GM12878 (cell line): ENCODE data around the gene ACSL4.

Experiments used
- BHLHE40 ChIP-seq, 2 experiments: fragments of 450-650 bp in 1 of 2; IDR thresholded peaks; 2 replicates each; pipeline ENCODE4 v1.6.1; 2011 to 2017; ENCODE audit warnings: low read depth in 2 of 2, borderline replicate concordance in 1 of 2, improper control_type of control experiment in 1 of 2, low read length in 1 of 2, mild to moderate bottlenecking in 1 of 2
- LARP7 ChIP-seq: fragments of 450-650 bp; IDR thresholded peaks from 2 replicates; pipeline ENCODE4 v1.6.1; 2017; ENCODE audit warnings: mild to moderate bottlenecking
- PAX5 ChIP-seq: IDR thresholded peaks from 2 replicates; pipeline ENCODE4 v1.6.1; 2011; ENCODE audit warnings: low read depth, low read length, borderline replicate concordance
- POLR2AphosphoS5 ChIP-seq: IDR thresholded peaks from 2 replicates; pipeline ENCODE4 v1.6.1; 2011; ENCODE audit warnings: mild to moderate bottlenecking, low read length, inconsistent platforms
- TAF1 ChIP-seq: IDR thresholded peaks from 2 replicates; pipeline ENCODE4 v1.6.1; 2011; ENCODE audit warnings: mild to moderate bottlenecking, low read depth, low read length, borderline replicate concordance
- ZBED1 ChIP-seq: IDR thresholded peaks from 2 replicates; pipeline ENCODE4 v1.6.1; 2016; ENCODE audit warnings: borderline replicate concordance
- TF ChIP-seq, protein P1 (sequence below), 3 experiments: IDR thresholded peaks in 2 of 3; conservative IDR thresholded peaks in 1 of 3; 2 replicates each; pipeline ENCODE4 v1.5.1; 2011; ENCODE audit warnings: low read depth in 3 of 3, low read length in 3 of 3, mild to moderate bottlenecking in 3 of 3, control low read depth in 2 of 3, moderate library complexity in 2 of 3, inconsistent platforms in 1 of 3, mixed read lengths in 1 of 3; ENCODE audit not compliant: control insufficient read depth in 2 of 3, insufficient read depth in 1 of 3; ENCODE audit errors: extremely low read depth in 1 of 3

DNA sequence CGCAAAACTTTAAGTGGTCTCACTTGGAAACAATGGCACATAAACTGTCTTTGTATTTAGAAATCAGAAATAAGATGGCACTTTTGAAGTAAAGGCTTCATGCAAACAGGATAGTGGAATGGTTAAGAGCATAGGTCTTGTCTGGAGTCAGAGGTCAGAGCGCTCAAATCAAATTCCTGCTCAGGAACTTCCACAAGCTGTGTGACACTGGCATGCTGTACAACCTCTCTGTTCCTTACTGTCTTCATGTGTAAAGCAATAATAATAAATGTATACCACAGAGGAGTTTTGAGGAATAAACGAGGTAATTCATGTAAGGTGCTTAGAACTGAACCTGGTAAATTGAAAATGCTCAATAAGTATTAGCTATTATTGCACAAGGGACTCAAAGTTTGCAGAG, 43.4 kb upstream of the ACSL4 start:
- TF ChIP-seq, protein P1, sequence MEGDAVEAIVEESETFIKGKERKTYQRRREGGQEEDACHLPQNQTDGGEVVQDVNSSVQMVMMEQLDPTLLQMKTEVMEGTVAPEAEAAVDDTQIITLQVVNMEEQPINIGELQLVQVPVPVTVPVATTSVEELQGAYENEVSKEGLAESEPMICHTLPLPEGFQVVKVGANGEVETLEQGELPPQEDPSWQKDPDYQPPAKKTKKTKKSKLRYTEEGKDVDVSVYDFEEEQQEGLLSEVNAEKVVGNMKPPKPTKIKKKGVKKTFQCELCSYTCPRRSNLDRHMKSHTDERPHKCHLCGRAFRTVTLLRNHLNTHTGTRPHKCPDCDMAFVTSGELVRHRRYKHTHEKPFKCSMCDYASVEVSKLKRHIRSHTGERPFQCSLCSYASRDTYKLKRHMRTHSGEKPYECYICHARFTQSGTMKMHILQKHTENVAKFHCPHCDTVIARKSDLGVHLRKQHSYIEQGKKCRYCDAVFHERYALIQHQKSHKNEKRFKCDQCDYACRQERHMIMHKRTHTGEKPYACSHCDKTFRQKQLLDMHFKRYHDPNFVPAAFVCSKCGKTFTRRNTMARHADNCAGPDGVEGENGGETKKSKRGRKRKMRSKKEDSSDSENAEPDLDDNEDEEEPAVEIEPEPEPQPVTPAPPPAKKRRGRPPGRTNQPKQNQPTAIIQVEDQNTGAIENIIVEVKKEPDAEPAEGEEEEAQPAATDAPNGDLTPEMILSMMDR (IDR thresholded peaks at IDR 0.05 in 2 of 3, conservative IDR thresholded peaks at IDR 0.05 in 1 of 3; ENCODE audit: control insufficient read depth in 2 of 3, extremely low read depth in 1 of 3, insufficient read depth in 1 of 3, low read depth in 3 of 3, low read length in 3 of 3), result no peak
- TF ChIP-seq TAF1 (no peak), PAX5 (no peak), LARP7 (no peak), POLR2AphosphoS5 (no peak), ZBED1 (no peak), BHLHE40 (IDR thresholded peaks at IDR 0.05; ENCODE audit: borderline replicate concordance in 1 of 2, low read depth in 2 of 2, low read length in 1 of 2) (no peak)
